ENCODE data around the gene SRGAP3.

DNA sequence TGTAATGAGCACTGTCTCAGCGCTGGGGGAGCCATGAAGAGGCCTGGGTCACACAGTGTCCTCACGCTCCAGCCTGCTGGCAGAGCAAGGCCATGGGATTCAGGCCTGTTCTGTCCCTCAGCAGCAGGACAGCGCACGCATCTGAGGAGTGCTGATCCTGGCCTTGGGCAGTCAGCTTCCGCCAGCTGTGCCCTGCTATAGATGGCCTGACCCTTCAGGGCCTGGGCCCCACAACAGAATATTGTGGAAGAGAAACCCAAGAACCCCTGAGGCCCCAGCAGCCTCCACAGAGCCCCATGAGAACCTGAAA is 78.6 kb downstream of the SRGAP3 start:
- TF ChIP-seq POLR2A (IDR thresholded peaks at IDR 0.05; ENCODE audit: low read depth, low read length) (no peak), POLR2AphosphoS5 (IDR thresholded peaks at IDR 0.05; ENCODE audit: low read depth, low read length) (no peak), TAF1 (IDR thresholded peaks at IDR 0.05; ENCODE audit: borderline replicate concordance, low read depth, low read length) (no peak)
